Tibial artery (tissue), 4 donors: ENCODE results near the gene L3MBTL4.

Source experiments
- DNase-seq, 2 donors: peaks; one replicate each; pipeline ENCODE4 v3.0.0-alpha.2; 2019
- H3K27ac ChIP-seq, 2 donors: fragments of 200-600 bp; sonication (generic) in 1 of 2; 1 replicate in 1 of 2; 2 replicates in 1 of 2; pipeline ENCODE4 v1.5.1; 2018 to 2019; ENCODE audit warnings: mild to moderate bottlenecking in 1 of 2
- H3K27me3 ChIP-seq, 2 donors: fragments of 200-600 bp; sonication (generic) in 1 of 2; one replicate each; pipeline versions ENCODE4 v1.5.1 to v1.6.0; 2016 to 2019
- H3K36me3 ChIP-seq, 3 donors: fragments of 200-600 bp; sonication (generic) in 2 of 3; one replicate each; pipeline ENCODE4 v1.5.1; 2016 to 2019; ENCODE audit warnings: mild to moderate bottlenecking in 2 of 3
- H3K4me1 ChIP-seq, 4 donors: fragments of 200-600 bp; sonication (generic) in 2 of 4; 1 replicate in 3 of 4; 2 replicates in 1 of 4; pipeline ENCODE4 v1.5.1; 2016 to 2019
- H3K4me3 ChIP-seq, 2 donors: fragments of 200-600 bp; sonication (generic) in 1 of 2; 1 replicate in 1 of 2; 2 replicates in 1 of 2; pipeline ENCODE4 v1.5.1; 2018 to 2019; ENCODE audit warnings: mild to moderate bottlenecking in 2 of 2
- H3K9me3 ChIP-seq, 3 donors: fragments of 200-600 bp; sonication (generic) in 1 of 3; one replicate each; pipeline ENCODE4 v1.5.1; 2016 to 2019
- CTCF ChIP-seq, 2 experiments: fragments of 200-600 bp in 1 of 2; fragments of 450-650 bp in 1 of 2; IDR thresholded peaks; one replicate each; pipeline ENCODE4 v1.5.1; 2017 to 2019; ENCODE audit warnings: antibody characterized with exemption in 2 of 2, mild to moderate bottlenecking in 1 of 2, moderate library complexity in 1 of 2
- intact Hi-C: fragments of 100-400 bp; cut with DNase I; formaldehyde crosslinking; loops from one replicate; pipeline ENCODE4 v1.15.0; 2023; ENCODE audit warnings: low total_unique reads

Gene L3MBTL4

GRCh38 chr18:5980721-5981120 is 434.0 kb downstream of the L3MBTL4 start:
- Histone ChIP-seq H3K4me3 (no peak overlapping the region), H3K36me3 (no peaks in the 10 kb centered on the region), H3K27ac (no peak overlapping the region), H3K9me3 (no peaks in the 10 kb centered on the region), H3K4me1 (no peaks in the 10 kb centered on the region), H3K27me3 (no peaks in the 10 kb centered on the region)
- no peak for DNase-seq
- intact Hi-C loops = no loop called here
- no peak for TF ChIP-seq CTCF (IDR thresholded peaks at IDR 0.05)

GRCh38 chr18:5979971-5980457 is 434.7 kb downstream of the L3MBTL4 start:
- DNase-seq = no peak
- Histone ChIP-seq H3K36me3 (no peaks in the 10 kb centered on the region), H3K4me3 (no peak overlapping the region), H3K27ac (no peak overlapping the region), H3K9me3 (no peaks in the 10 kb centered on the region), H3K27me3 (no peaks in the 10 kb centered on the region), H3K4me1 (no peaks in the 10 kb centered on the region)
- intact Hi-C loops = no loop called here
- no peak for TF ChIP-seq CTCF (IDR thresholded peaks at IDR 0.05)

- intact Hi-C loops = no loop called here
- Histone ChIP-seq H3K4me1 (no peaks in the 10 kb centered on the region), H3K4me3 (no peak overlapping the region), H3K27ac (no peak overlapping the region), H3K9me3 (no peaks in the 10 kb centered on the region), H3K27me3 (no peaks in the 10 kb centered on the region), H3K36me3 (no peaks in the 10 kb centered on the region)
- no peak for DNase-seq
- TF ChIP-seq CTCF (IDR thresholded peaks at IDR 0.05) = no peak
Measured at GRCh38 chr18:5979176-5979888, 435.4 kb downstream of the L3MBTL4 start.

- no peak for DNase-seq
- no peaks in the 10 kb centered on the region for H3K36me3 ChIP-seq
- no peak overlapping the region for H3K4me3 ChIP-seq
- H3K9me3 ChIP-seq = no peaks in the 10 kb centered on the region
- intact Hi-C loops = no loop called here
- H3K27me3 ChIP-seq = no peaks in the 10 kb centered on the region
- no peak for TF ChIP-seq CTCF (IDR thresholded peaks at IDR 0.05)
- H3K27ac ChIP-seq = no peak overlapping the region
- H3K4me1 ChIP-seq = no peaks in the 10 kb centered on the region
Measured at GRCh38 chr18:5977022-5977421, 437.7 kb downstream of the L3MBTL4 start.

- Histone ChIP-seq H3K36me3 (no peaks in the 10 kb centered on the region), H3K4me3 (no peak overlapping the region), H3K27ac (no peak overlapping the region), H3K4me1 (no peaks in the 10 kb centered on the region), H3K9me3 (no peaks in the 10 kb centered on the region), H3K27me3 (no peaks in the 10 kb centered on the region)
- intact Hi-C loops = no loop called here
- no peak for TF ChIP-seq CTCF (IDR thresholded peaks at IDR 0.05)
- DNase-seq = no peak
Measured at GRCh38 chr18:5975111-5976002, 439.4 kb downstream of the L3MBTL4 start.
